HG02884 (cell line): ENCODE measurements around the gene P2RX7.
"Not testable (repeated sequence)": the region's sequence is repeated elsewhere in the genome, so short reads cannot be mapped to it uniquely, and the experiment has no call there.

Experiments used
- ATAC-seq: cut with Tn5 transposase; IDR thresholded peaks from one replicate; pipeline ENCODE4 v1.9.1; 2021; ENCODE audit warnings: mild to moderate bottlenecking, moderate library complexity; ENCODE audit not compliant: unreplicated experiment

P2RX7 gene

GRCh38 chr12:121170151-121170550, 37.5 kb downstream of the P2RX7 start:
- ATAC-seq, result no peak

DNA sequence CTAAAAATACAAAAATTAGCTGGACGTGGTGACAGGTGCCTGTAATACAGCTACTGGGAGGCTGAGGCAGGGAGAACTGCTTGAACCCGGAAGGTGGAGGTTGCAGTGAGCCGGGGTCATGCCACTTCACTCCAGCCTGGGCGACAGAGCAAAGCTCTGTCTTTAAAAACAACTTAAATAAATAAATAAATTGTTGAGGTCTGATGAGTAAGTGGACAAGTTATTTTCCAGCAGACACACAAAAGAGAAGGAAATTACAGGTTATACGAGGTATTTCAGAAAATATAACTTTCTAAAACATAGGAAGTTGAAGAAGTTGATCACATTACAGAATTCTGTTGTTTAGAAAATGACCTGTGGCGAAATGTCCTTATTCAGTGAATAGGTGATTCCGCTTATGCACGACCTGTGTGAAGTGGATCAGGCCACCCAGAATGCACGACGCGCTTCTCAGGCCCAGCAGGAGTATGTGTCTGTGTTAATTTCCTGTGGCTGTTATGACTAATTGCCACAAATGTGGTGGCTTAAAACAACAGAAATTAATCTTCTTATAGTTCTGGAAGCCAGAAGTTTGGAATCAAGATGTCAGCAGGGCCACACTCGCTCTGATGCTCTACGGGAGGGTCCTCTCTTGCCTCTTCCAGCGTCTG, 38.1 kb downstream of the P2RX7 start:
- no peak for ATAC-seq

- no peak for ATAC-seq
Measured at GRCh38 chr12:121172145-121172544, 39.5 kb downstream of the P2RX7 start.

DNA sequence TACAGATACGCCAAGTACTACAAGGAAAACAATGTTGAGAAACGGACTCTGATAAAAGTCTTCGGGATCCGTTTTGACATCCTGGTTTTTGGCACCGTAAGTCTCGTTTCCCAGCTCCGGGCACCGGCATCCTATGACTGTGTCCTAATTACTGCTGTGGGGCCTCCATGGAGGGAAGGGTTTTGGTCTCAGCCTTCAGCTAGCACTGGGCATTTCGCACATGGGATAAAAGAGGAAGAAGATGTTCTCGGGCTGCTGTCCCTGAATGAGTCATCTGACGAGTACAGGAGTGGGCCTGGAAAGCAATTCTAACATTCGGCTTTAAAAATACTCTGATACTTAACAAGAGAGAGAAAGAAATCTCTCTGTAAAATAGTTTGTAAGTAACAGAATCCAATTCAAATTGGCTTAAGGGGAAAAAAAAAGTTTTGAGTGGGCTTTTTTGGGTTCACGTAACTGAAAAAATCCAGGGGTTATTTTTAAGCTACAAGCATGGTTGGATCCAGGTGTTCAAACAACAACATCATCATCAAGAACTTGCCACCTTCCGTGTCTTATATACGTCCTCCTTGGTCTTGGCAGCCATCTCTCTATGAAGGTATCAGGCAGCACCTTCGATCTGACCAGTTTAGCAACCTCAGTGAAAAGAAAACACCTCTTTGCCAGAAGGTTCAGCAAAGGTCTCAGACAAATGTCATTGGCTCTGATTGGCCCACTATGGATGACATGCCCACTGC, 42.9 kb downstream of the P2RX7 start:
- ATAC-seq, result no peak

DNA sequence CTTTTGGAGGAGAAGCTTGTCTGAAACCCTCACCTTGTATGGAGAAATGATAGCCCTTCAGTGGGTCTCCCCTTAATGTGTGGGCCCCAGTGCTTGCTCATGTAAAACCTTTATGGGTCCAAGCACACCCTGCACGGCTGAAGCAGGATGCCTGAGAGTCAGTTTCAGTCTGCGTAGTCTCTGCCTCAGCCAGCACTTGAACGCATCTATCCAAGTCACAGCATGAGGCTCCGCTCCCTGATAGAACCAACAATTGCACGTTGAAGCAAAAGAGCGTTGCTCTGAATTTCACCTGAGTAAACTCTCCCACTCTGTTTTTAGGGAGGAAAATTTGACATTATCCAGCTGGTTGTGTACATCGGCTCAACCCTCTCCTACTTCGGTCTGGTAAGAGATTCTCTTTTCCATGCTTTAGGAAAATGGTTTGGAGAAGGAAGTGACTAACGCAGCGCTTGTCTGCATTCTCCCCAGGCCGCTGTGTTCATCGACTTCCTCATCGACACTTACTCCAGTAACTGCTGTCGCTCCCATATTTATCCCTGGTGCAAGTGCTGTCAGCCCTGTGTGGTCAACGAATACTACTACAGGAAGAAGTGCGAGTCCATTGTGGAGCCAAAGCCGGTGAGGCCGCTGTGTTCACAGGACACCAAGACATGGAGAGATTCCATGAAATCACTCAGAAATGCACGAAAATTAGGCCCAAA, 44.3 kb downstream of the P2RX7 start:
- no peak for ATAC-seq

DNA sequence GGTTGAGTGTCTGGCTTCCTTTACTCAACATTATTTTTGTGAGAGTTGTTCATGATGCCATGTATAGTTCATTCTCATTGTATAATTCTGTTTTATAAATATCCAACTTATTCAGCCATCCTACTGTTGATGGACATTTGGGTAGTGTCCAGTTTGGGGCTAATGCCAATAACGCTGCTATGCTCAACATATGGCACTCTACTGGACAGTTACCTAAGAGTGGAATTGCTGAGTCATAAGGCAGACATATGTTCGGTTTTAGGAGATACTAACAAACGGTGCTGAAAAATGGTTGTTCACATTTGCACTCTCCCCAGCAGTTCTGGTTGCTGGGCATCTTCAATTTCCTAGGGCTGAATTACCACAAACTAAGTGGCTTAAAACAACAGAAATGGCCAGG, 48.5 kb downstream of the P2RX7 start:
- no peak for ATAC-seq

- ATAC-seq, result no peak
Measured at GRCh38 chr12:121182222-121182893, 49.7 kb downstream of the P2RX7 start.

- ATAC-seq, result no peak
Measured at GRCh38 chr12:121184425-121184824, 51.7 kb downstream of the P2RX7 start.

DNA sequence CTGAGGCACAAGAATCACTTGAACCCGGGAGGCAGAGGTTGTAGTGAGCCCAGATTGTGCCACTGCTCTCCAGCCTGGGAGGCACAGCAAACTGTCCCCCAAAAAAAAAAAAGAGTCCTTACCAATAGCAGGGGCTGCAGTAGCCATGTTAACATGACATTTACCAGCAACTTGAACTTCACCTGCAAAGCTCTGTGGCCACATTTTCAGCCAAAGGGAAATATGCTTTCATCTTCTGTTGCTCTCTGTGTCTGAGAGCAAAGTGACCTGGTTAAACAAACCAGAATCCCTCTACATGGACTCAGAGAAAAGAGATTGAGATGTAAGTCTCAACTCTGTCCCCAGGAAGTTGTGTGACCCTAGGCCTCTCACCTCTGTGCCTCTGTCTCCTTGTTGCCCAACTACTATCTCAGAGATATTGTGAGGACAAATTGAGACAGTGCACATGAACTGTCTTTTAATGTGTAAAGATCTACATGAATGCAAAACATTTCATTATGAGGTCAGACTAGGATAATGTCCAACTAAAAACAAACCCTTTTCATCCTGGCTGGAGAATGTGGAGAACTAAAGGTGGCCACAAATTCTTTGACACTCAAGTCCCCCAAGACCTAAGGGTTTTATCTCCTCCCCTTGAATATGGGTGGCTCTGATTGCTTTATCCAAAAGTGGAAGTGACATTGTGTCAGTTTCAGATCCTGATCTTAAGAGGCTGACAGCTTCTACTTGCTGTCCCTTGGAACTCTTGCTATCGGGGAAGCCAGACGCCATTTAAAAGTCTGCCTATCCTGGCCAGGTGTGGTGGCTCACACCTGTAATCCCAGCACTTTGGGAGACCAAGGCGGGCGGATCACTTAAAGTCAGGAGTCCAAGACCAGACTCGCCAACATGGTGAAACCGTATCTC, 52.6 kb downstream of the P2RX7 start:
- ATAC-seq, result no peak

GRCh38 chr12:121186826-121187225, 54.1 kb downstream of the P2RX7 start:
- ATAC-seq, result no peak

DNA sequence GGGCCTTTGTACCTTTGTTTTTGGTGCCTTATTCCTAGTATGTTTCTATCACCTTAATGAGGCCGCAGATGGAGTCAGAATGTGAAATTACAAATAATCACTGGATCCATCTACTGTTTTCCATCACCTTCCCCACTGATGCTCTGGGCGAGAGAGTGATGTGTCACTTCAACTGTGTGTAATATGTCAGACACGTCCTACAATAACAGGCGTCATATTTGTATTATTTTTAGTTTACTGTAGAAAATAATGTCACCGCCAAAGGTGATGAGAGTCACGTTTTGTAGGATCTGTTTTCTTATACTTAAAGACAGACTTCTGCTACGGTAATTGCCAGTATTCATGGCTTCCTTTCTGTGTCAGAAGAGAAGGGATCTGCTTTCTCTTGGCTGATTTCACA, 54.8 kb downstream of the P2RX7 start:
- no peak for ATAC-seq

GRCh38 chr12:121188227-121188626, 55.6 kb downstream of the P2RX7 start:
- no peak for ATAC-seq

DNA sequence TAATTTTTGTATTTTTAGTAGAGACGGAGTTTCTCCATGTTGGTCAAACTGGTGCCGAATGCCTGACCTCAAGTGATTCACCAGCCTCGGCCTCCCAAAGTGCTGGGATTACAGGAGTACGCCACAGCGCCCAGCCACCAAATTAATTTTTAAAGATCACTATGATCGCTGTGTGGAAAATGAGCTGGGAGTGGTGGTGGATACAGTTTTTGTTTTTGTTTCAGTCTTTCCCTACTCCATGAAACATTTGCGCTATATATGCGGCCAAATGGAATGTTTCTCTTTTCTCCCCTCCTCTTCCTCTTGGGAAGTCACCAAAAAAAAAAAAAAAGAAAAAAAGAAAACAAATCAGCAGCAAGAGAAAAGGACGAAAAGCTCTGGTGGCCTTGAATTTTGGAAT, 56.5 kb downstream of the P2RX7 start:
- no peak for ATAC-seq

- ATAC-seq, result no peak
Measured at GRCh38 chr12:121189619-121190155, 57.0 kb downstream of the P2RX7 start.

- no peak for ATAC-seq
Measured at GRCh38 chr12:121190523-121191031, 57.9 kb downstream of the P2RX7 start.

DNA sequence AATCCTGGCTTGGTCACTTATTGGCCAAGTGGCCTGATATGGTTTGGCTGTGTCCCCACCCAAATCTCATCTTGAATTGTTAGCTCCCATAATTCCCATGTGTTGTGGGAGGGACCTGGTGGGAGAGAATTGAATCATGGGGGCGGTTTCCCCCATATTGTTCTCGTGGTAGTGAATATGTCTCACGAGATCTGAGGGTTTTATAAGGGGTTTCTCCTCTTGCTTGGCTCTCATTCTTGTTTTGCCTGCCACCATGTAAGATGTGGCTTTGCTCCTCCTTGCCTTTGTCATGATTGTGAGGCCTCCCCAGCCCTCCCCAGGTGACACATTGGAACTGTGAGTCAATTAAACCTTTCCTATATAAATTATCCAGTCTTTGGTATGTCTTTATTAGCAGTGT, 58.5 kb downstream of the P2RX7 start:
- ATAC-seq, result no peak

- ATAC-seq, result no peak
Measured at GRCh38 chr12:121196902-121197301, 64.2 kb downstream of the P2RX7 start.

DNA sequence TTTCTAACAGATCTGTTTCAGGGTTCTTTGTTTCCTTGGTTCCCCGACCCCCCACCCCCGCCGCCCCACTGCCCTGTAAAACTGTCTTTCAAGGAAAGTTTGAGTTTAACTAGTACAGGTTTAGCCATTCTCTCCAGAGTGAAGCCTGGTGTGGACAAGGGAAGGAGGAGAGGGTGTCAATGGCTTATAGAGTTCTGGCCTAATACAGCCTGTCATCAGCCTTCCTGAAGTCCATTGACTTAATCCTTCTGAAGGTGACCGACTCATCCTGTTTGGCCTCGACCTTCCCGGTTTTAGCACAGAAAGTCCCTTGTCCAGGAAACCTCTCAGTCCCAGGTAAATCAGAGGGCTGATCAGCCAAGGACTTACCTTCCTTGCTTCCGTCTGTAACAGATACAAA, 66.3 kb downstream of the P2RX7 start:
- no peak for ATAC-seq

DNA sequence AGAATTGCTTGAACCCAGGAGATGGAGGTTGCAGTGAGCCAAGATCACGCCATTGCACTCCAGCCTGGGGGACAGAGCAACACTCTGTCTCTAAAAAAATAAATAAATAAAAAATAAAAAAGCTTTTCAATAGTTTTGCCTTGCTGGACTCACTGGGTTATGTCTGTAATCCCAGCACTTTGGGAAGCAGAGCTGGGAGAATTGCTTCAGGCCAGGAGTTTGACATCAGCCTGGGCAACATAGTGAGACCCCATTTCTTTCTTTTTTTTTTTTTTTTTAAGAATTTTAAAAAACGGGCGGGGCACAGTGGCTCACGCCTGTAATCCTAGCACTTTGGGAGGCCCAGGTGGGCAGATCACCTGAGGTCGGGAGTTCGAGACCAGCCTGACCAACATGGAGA, 68.5 kb downstream of the P2RX7 start:
- ATAC-seq, result not testable (repeated sequence)
